Breast epithelium (tissue), 4 donors: ENCODE data around the gene CCNJL. TPM values are rescaled to one million over a fixed set of nuclear protein-coding genes. Genes with fewer than 3 reads are reported as not detected.

ENCODE experiments used
- DNase-seq, 2 donors: peaks; one replicate each; pipeline ENCODE4 v3.0.0-alpha.2; 2019; ENCODE audit warnings: low spot score in 2 of 2
- H3K27ac ChIP-seq, 2 donors: fragments of 200-600 bp; sonication (generic) in 1 of 2; one replicate each; pipeline ENCODE4 v1.5.1; 2016 to 2019; ENCODE audit warnings: mild to moderate bottlenecking in 1 of 2
- H3K27me3 ChIP-seq, 2 donors: fragments of 200-600 bp; sonication (generic) in 1 of 2; one replicate each; pipeline versions ENCODE4 v1.5.1 to v1.6.0; 2017 to 2019; ENCODE audit warnings: control low read depth in 1 of 2, mild to moderate bottlenecking in 1 of 2
- H3K36me3 ChIP-seq: fragments of 200-600 bp; one replicate; pipeline ENCODE4 v1.5.1; 2019
- H3K4me1 ChIP-seq, 2 donors: fragments of 200-600 bp; sonication (generic); one replicate each; pipeline ENCODE4 v1.5.1; 2016 to 2019; ENCODE audit warnings: control low read depth in 1 of 2
- H3K4me3 ChIP-seq, 3 donors: fragments of 200-600 bp; sonication (generic); 1 replicate in 2 of 3; 2 replicates in 1 of 3; pipeline ENCODE4 v1.5.1; 2016 to 2019; ENCODE audit warnings: mild to moderate bottlenecking in 3 of 3, moderate library complexity in 2 of 3
- H3K9me3 ChIP-seq, 2 donors: fragments of 200-600 bp; sonication (generic) in 1 of 2; one replicate each; pipeline ENCODE4 v1.5.1; 2016 to 2019; ENCODE audit warnings: control low read depth in 1 of 2
- POLR2A ChIP-seq: fragments of 450-650 bp; IDR thresholded peaks from one replicate; pipeline ENCODE4 v1.6.1; 2016; ENCODE audit warnings: antibody characterized with exemption, mild to moderate bottlenecking, moderate library complexity
- POLR2AphosphoS5 ChIP-seq, 3 donors: sonication (generic); formaldehyde crosslinking; IDR thresholded peaks; one replicate each; pipeline ENCODE4 v1.6.1; 2017; ENCODE audit warnings: antibody characterized with exemption in 3 of 3
- intact Hi-C: fragments of 100-400 bp; cut with DNase I; formaldehyde crosslinking; loops from one replicate; pipeline ENCODE4 v1.15.1; 2023; ENCODE audit warnings: low total_unique reads
- total RNA-seq, 3 donors: library from RNA; depleted of rRNA; stranded (reverse); fragments of >200 nt; gene quantifications; one replicate each; pipeline ENCODE4 v1.1.0, GENCODE V29; 2016
- TF ChIP-seq, protein P1 (sequence below), 3 donors: fragments of 450-650 bp; IDR thresholded peaks; one replicate each; pipeline ENCODE4 v1.5.1; 2016 to 2017; ENCODE audit warnings: antibody characterized with exemption in 3 of 3, mild to moderate bottlenecking in 3 of 3, moderate library complexity in 3 of 3

Gene CCNJL
- total RNA-seq, 3 donors from 2014 or later, result 0.32 to 4.2 (median 3.6) TPM

DNA sequence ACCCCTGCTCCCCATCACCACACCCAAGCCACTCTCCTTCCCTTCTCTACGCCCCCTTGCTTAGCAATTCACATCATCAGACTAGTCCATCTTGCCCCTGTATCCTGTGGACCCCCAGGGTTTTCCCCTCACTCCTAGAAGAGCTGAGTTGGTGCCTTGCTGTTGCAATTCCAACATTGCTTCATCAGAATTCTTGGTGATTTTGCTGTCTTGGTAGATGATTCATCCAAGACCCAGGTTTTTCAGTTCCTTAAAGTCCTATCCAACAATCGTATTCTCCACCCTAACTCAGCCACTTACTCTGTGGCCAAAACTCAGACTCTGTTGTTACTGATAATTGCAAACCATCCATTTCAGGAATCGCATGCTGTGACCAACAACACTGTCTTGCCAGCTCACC is 21.4 kb upstream of the CCNJL start:
- Histone ChIP-seq H3K36me3 (no peaks in the 10 kb centered on the region), H3K27me3 (no peaks in the 10 kb centered on the region), H3K4me3 (no peak overlapping the region), H3K9me3 (no peaks in the 10 kb centered on the region), H3K27ac (no peak overlapping the region), H3K4me1 (no peaks in the 10 kb centered on the region)
- TF ChIP-seq POLR2AphosphoS5 (IDR thresholded peaks at IDR 0.05) (no peak), POLR2A (no peak)
- TF ChIP-seq, protein P1, sequence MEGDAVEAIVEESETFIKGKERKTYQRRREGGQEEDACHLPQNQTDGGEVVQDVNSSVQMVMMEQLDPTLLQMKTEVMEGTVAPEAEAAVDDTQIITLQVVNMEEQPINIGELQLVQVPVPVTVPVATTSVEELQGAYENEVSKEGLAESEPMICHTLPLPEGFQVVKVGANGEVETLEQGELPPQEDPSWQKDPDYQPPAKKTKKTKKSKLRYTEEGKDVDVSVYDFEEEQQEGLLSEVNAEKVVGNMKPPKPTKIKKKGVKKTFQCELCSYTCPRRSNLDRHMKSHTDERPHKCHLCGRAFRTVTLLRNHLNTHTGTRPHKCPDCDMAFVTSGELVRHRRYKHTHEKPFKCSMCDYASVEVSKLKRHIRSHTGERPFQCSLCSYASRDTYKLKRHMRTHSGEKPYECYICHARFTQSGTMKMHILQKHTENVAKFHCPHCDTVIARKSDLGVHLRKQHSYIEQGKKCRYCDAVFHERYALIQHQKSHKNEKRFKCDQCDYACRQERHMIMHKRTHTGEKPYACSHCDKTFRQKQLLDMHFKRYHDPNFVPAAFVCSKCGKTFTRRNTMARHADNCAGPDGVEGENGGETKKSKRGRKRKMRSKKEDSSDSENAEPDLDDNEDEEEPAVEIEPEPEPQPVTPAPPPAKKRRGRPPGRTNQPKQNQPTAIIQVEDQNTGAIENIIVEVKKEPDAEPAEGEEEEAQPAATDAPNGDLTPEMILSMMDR (IDR thresholded peaks at IDR 0.05), result no peak
- intact Hi-C loops, result loop anchor here (1.0 to 5.0 kb wide), 2 partner anchors 10 to 654 kb away; no protein-coding TSS in a partner anchor
- DNase-seq, result no peak

DNA sequence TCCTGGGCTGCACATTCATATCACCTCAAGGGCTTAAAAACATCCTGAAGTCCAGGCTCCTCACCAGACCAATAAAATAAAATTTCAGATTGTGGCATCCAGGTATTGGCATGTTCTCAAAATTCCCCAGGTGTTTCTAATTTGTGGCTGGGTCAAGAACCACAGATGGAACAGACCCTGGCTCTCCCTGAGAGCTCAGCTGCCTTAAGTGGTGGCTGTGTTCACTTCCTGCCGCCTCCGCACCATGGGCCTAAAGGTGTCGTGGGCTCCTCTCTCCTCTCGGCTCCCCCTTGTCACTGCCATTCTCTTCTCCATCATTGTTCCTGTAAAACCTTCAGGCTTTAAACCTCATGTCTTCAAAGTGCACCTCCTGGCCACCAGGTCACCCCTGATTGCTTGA is 17.8 kb upstream of the CCNJL start:
- TF ChIP-seq POLR2AphosphoS5 (IDR thresholded peaks at IDR 0.05) (no peak), POLR2A (no peak)
- TF ChIP-seq, protein P1 (IDR thresholded peaks at IDR 0.05), result no peak
- H3K4me3 ChIP-seq, result no peak overlapping the region
- no peaks in the 10 kb centered on the region for H3K9me3 ChIP-seq
- DNase-seq, result no peak
- no peaks in the 10 kb centered on the region for H3K27me3 ChIP-seq
- H3K4me1 ChIP-seq, result no peaks in the 10 kb centered on the region
- H3K36me3 ChIP-seq, result no peaks in the 10 kb centered on the region
- no peak overlapping the region for H3K27ac ChIP-seq
- intact Hi-C loops, result loop anchor here (5.0 kb wide), 1 partner anchor 657 kb away; no protein-coding TSS in a partner anchor

DNA sequence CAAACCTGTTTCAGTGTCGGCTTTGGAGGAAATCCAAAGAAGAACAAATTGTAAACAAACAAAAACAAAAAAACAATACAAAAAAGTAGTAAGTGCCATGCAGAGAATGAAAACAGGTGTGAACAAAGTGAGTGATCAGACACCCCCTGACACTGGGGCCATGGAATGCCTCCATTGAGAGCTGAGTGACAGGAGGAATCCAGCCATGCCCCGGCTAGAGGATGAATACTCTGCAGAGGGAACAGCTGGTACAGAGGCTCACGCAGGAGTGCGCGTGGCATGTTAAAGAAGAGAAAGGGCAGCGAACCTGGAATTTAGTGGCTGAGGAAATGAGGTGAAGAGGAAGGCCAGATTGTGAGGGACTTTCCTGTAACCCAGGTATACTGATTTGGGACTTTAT is 15.5 kb upstream of the CCNJL start:
- Histone ChIP-seq H3K36me3 (no peaks in the 10 kb centered on the region), H3K4me3 (no peak overlapping the region), H3K9me3 (no peaks in the 10 kb centered on the region), H3K27me3 (no peaks in the 10 kb centered on the region), H3K27ac (no peak overlapping the region), H3K4me1 (no peaks in the 10 kb centered on the region)
- no peak for DNase-seq
- TF ChIP-seq POLR2A, result no peak
- intact Hi-C loops, result no loop called here

DNA sequence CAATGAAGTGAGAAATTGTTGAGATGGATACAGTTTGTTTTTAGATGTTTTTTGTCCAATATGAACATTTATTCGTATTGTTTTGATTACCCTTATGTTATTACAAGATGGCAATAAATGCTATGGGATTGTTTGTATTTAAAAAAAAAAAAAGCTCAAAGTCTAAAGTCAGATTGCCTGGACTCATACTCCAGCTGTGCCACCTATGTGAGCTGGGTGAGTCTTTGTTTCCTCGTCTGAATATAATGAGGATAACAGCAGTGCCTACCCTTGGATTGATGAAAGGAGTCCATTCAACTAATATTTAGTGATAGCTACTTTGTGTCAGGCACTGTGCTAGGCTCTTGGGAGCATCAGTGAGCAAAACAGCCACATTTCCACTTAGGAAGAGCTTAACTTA is 14.6 kb upstream of the CCNJL start:
- DNase-seq, result no peak
- no peaks in the 10 kb centered on the region for H3K9me3 ChIP-seq
- H3K4me1 ChIP-seq, result no peaks in the 10 kb centered on the region
- intact Hi-C loops, result no loop called here
- no peak overlapping the region for H3K4me3 ChIP-seq
- H3K27ac ChIP-seq, result no peak overlapping the region
- no peaks in the 10 kb centered on the region for H3K27me3 ChIP-seq
- TF ChIP-seq, protein P1 (IDR thresholded peaks at IDR 0.05), result no peak
- no peak for TF ChIP-seq POLR2A
- no peak for TF ChIP-seq POLR2AphosphoS5 (IDR thresholded peaks at IDR 0.05)
- H3K36me3 ChIP-seq, result no peaks in the 10 kb centered on the region

DNA sequence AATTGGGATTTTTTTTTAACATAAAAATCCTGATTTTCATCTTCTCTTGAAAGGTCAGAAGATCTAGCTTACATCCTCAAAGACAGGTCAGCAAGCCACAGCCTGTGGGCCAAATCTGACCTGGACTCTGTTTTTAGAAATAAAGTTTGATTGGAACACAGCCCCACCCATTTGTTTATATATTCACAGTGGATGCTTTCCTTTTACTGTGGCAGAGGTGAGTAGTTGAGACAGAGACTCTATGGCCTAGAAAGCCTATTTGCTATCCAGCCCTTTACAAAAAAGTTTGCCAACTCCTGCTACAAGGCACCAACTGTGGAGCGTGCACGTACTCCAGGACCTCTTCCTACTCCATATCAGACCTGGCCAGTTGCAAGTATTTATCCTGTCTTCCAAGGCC is 13.4 kb upstream of the CCNJL start:
- H3K4me1 ChIP-seq, result no peaks in the 10 kb centered on the region
- TF ChIP-seq, protein P1 (IDR thresholded peaks at IDR 0.05), result no peak
- intact Hi-C loops, result no loop called here
- H3K4me3 ChIP-seq, result no peak overlapping the region
- no peaks in the 10 kb centered on the region for H3K27me3 ChIP-seq
- no peaks in the 10 kb centered on the region for H3K36me3 ChIP-seq
- no peaks in the 10 kb centered on the region for H3K9me3 ChIP-seq
- no peak overlapping the region for H3K27ac ChIP-seq
- no peak for DNase-seq

DNA sequence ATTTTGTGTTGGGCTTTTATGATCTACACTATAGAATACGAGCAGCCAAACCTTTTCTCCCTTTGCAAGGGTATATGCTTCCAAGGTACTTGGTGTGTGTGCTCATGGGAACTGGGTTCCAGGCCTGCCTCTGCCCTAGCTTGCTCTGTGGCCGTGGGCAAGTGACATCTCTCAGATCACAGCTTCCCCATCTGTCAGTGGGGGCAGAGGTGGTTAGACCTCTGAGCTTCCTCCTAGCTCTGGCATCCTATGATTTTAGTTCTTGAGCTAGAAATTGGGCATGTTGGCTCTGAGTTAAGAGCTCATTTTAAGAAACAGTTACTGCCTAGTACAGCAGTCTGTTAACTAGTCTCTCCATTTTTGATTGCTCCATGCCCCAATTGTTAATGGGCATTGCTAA is 12.5 kb upstream of the CCNJL start:
- no peaks in the 10 kb centered on the region for H3K27me3 ChIP-seq
- intact Hi-C loops, result no loop called here
- TF ChIP-seq POLR2AphosphoS5 (IDR thresholded peaks at IDR 0.05), result no peak
- TF ChIP-seq, protein P1 (IDR thresholded peaks at IDR 0.05), result no peak
- no peak for TF ChIP-seq POLR2A
- H3K9me3 ChIP-seq, result no peaks in the 10 kb centered on the region
- no peak overlapping the region for H3K4me3 ChIP-seq
- H3K36me3 ChIP-seq, result no peaks in the 10 kb centered on the region
- DNase-seq, result no peak
- no peak overlapping the region for H3K27ac ChIP-seq
- H3K4me1 ChIP-seq, result no peaks in the 10 kb centered on the region
